Measurements from ENCODE around the gene RNF144A. TPM values are rescaled to one million over a fixed set of nuclear protein-coding genes. Genes with fewer than 3 reads are reported as not detected.

The RNF144A gene
- total and polyA plus RNA-seq, 2 donors (not counting 3 experiments of a cell fraction or from before 2014, with no cell fraction given): 9.7 to 28.8 TPM

DNA sequence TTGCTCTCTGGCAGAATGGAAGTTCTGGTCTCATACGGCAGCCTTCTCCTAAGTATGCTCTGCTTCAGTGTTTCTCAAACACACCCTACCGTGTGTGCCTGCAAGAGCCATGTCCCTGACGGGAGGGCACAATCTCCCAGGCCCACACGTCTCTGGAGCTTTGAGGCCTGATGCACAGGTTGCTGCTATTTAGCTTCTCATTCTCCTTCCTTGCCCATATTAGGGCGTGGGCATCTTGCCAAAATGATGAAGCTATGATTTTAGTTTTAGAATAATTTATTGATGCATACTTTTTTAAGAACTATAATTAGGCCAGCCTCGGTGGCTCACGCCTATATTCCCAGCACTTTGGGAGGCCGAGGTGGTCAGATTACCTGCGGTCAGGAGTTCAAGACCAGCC is 107.9 kb downstream of the RNF144A start:
- Histone ChIP-seq H3K27me3 (ENCODE audit: control insufficient read depth in 2 of 2, insufficient read depth in 2 of 2, low read length in 2 of 2) (no peaks in the 10 kb centered on the region), H2AFZ (ENCODE audit: low read depth, low read length) (no peak overlapping the region), H3K27ac (ENCODE audit: insufficient read depth, low read depth, low read length) (no peak overlapping the region), H3K4me3 (replicated peaks in 1 of 3; ENCODE audit: insufficient read depth in 1 of 3, low read depth in 1 of 3, low read length in 3 of 3) (no peak overlapping the region), H3K9me1 (replicated peaks; ENCODE audit: control insufficient read depth, extremely low read depth, insufficient read depth, low read length) (no peaks in the 10 kb centered on the region), H3K36me3 (ENCODE audit: control insufficient read depth in 2 of 2, extremely low read depth in 1 of 2, insufficient read depth in 2 of 2, low read length in 2 of 2) (no peaks in the 10 kb centered on the region), H3K79me2 (ENCODE audit: control insufficient read depth, insufficient read depth, low read length) (no peaks in the 10 kb centered on the region), H3K9me3 (replicated peaks; ENCODE audit: control insufficient read depth, insufficient read depth, low read length) (no peaks in the 10 kb centered on the region), H3K4me1 (ENCODE audit: control insufficient read depth, extremely low read depth, insufficient read depth, low read length) (peaks cover 9% of the 10 kb centered on the region), H4K20me1 (replicated peaks; ENCODE audit: control insufficient read depth, extremely low read depth, insufficient read depth, low read length) (no peaks in the 10 kb centered on the region), H3K4me2 (ENCODE audit: insufficient read depth, low read length) (no peak overlapping the region), H3K9ac (replicated peaks; ENCODE audit: extremely low read depth, insufficient read depth, low read length) (no peak overlapping the region)
- TF ChIP-seq, protein P1, sequence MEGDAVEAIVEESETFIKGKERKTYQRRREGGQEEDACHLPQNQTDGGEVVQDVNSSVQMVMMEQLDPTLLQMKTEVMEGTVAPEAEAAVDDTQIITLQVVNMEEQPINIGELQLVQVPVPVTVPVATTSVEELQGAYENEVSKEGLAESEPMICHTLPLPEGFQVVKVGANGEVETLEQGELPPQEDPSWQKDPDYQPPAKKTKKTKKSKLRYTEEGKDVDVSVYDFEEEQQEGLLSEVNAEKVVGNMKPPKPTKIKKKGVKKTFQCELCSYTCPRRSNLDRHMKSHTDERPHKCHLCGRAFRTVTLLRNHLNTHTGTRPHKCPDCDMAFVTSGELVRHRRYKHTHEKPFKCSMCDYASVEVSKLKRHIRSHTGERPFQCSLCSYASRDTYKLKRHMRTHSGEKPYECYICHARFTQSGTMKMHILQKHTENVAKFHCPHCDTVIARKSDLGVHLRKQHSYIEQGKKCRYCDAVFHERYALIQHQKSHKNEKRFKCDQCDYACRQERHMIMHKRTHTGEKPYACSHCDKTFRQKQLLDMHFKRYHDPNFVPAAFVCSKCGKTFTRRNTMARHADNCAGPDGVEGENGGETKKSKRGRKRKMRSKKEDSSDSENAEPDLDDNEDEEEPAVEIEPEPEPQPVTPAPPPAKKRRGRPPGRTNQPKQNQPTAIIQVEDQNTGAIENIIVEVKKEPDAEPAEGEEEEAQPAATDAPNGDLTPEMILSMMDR (IDR thresholded peaks at IDR 0.05; ENCODE audit: extremely low read depth in 1 of 2, insufficient read depth in 1 of 2, low read depth in 1 of 2, low read length in 2 of 2): no peak
- TF ChIP-seq JUN (IDR thresholded peaks at IDR 0.05; ENCODE audit: borderline replicate concordance, insufficient read depth, insufficient read length, low read depth) (no peak), EZH2 (IDR thresholded peaks at IDR 0.05; ENCODE audit: borderline replicate concordance, low read depth, low read length, severe bottlenecking) (no peak), MYC (IDR thresholded peaks at IDR 0.05; ENCODE audit: low read depth, low read length) (no peak), FOS (IDR thresholded peaks at IDR 0.05; ENCODE audit: borderline replicate concordance, insufficient read depth, low read length) (no peak), POLR2AphosphoS5 (IDR thresholded peaks at IDR 0.05; ENCODE audit: insufficient read depth, low read depth, low read length) (no peak)
- TF ChIP-seq, protein P2, sequence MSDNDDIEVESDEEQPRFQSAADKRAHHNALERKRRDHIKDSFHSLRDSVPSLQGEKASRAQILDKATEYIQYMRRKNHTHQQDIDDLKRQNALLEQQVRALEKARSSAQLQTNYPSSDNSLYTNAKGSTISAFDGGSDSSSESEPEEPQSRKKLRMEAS (IDR thresholded peaks at IDR 0.05; ENCODE audit: insufficient read depth, insufficient read length): no peak
- dilution Hi-C loops (cut with MboI; ENCODE audit: extremely low pct_ligation_motif_present, low sequenced_read_pairs) (no loop called here), intact Hi-C loops (cut with micrococcal nuclease) (loop anchor here (5.0 kb wide), 1 partner anchor 108 kb away; the partner anchor contains the start of gene RNF144A)
- DNase-seq (ENCODE audit: low read depth, low spot score) (no peak), FAIRE-seq (no peak)
- POLR2A ChIA-PET: no interaction called here
- BruUV-seq (replicated peaks): no TSS peak
- CTCF ChIA-PET: no interaction called here

Measured in endothelial cell of umbilical vein (primary cell).